DOHH2 (cell line): ENCODE results near the gene BBX.

ENCODE experiments used
- CTCF ChIP-seq: fragments of 200-600 bp; sonication (generic); IDR thresholded peaks from one replicate; pipeline ENCODE4 v1.5.1; 2014; ENCODE audit warnings: antibody characterized with exemption, mild to moderate bottlenecking, low read depth, low read length; ENCODE audit not compliant: poor library complexity, severe bottlenecking
- EZH2phosphoT487 ChIP-seq: fragments of 200-600 bp; sonication (generic); IDR thresholded peaks from 2 replicates; pipeline ENCODE4 v1.6.1; 2017; ENCODE audit warnings: borderline replicate concordance, mild to moderate bottlenecking, antibody characterized with exemption, low read length, moderate library complexity, mixed read lengths

DNA sequence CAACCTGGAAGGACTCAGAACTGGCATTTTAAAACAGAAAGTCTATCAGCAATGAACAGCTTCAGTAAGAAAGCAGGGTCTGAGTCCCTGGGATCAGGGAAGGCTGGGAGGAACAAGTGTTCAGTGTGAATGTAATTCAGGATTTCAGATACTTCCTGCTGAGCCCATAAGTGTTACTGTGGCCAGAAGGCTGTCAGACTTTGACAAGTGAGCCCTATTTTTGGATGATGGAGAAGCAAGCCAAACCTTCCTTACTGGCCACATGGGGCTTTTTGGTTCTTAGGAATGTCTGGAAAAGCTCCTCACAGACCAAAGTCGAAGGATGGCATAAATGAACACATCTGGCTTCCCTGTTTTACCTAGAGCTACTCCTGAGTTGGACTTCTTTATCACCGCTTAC, 157.2 kb downstream of the BBX start:
- TF ChIP-seq CTCF (no peak), EZH2phosphoT487 (no peak)
